Parathyroid adenoma (tissue), 2 donors: ENCODE data around the gene ABCC3.

Source experiments
- H2AFZ ChIP-seq: fragments of 300-600 bp; sonication (generic); one replicate; pipeline ENCODE4 v1.7.0; 2017; ENCODE audit warnings: antibody characterized with exemption, mild to moderate bottlenecking
- H3K27ac ChIP-seq: fragments of 300-600 bp; sonication (generic); one replicate; pipeline ENCODE4 v1.7.0; 2017
- H3K27me3 ChIP-seq: fragments of 300-600 bp; sonication (generic); one replicate; pipeline ENCODE4 v1.7.0; 2017; ENCODE audit warnings: low read length; ENCODE audit not compliant: control insufficient read depth, insufficient read depth
- H3K36me3 ChIP-seq: fragments of 300-600 bp; sonication (generic); one replicate; pipeline ENCODE4 v1.7.0; 2017; ENCODE audit warnings: low read length; ENCODE audit not compliant: control insufficient read depth, insufficient read depth
- H3K4me1 ChIP-seq: fragments of 300-600 bp; sonication (generic); one replicate; pipeline ENCODE4 v1.7.0; 2017; ENCODE audit warnings: control low read depth
- H3K4me2 ChIP-seq: fragments of 300-600 bp; sonication (generic); one replicate; pipeline ENCODE4 v1.7.0; 2017; ENCODE audit warnings: low read length
- H3K4me3 ChIP-seq: fragments of 300-600 bp; sonication (generic); one replicate; pipeline ENCODE4 v1.7.0; 2017; ENCODE audit warnings: low read depth, low read length
- H3K79me2 ChIP-seq: fragments of 300-600 bp; sonication (generic); one replicate; pipeline ENCODE4 v1.7.0; 2017; ENCODE audit warnings: control low read depth
- H3K9ac ChIP-seq: fragments of 300-600 bp; sonication (generic); one replicate; pipeline ENCODE4 v1.7.0; 2017; ENCODE audit warnings: mild to moderate bottlenecking
- H3K9me3 ChIP-seq: fragments of 300-600 bp; sonication (generic); one replicate; pipeline ENCODE4 v1.7.0; 2017; ENCODE audit warnings: low read length; ENCODE audit not compliant: control insufficient read depth
- CTCF ChIP-seq: fragments of 300-600 bp; sonication (generic); IDR thresholded peaks from one replicate; pipeline ENCODE4 v1.7.0; 2017; ENCODE audit warnings: antibody characterized with exemption, mild to moderate bottlenecking
- donor health status: primary hyperparathyroidism.

ABCC3 gene

DNA sequence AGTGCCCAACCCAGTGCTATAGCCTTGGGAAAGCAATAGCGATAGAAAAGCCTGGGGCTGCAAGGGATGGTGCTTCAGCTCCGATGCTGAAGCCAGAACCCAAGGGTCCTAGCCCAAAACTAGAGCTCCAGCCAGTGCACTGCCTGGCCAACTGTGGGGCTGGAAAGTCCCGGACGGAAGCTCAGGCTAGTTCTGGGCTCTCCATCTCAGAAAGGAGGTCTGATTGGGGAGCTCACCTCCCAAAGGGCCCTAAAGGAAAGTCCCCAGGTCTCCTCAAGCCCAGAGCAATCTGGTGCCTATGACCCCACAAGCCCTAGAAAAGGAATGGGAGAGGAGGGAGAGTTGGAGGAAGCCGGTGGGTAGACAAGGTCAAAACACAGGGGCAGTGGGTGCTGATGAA lies 2.0 kb upstream of the ABCC3 start:
- H3K9me3 ChIP-seq: no peaks in the 10 kb centered on the region
- H3K27me3 ChIP-seq: no peaks in the 10 kb centered on the region
- H3K79me2 ChIP-seq: no peaks in the 10 kb centered on the region
- no peak overlapping the region for H3K9ac ChIP-seq
- H3K4me1 ChIP-seq: peaks cover 52% of the 10 kb centered on the region
- peak overlapping the region; percentile 63 for H2AFZ ChIP-seq
- no peaks in the 10 kb centered on the region for H3K36me3 ChIP-seq
- no peak for TF ChIP-seq CTCF
- no peak overlapping the region for H3K4me2 ChIP-seq
- no peak overlapping the region for H3K4me3 ChIP-seq
- H3K27ac ChIP-seq: peak overlapping the region; percentile 15

GRCh38 chr17:50633683-50634082 lies 998 bp upstream of the ABCC3 start:
- H3K9me3 ChIP-seq: no peaks in the 10 kb centered on the region
- no peak overlapping the region for H3K4me3 ChIP-seq
- no peaks in the 10 kb centered on the region for H3K27me3 ChIP-seq
- H3K9ac ChIP-seq: no peak overlapping the region
- no peak overlapping the region for H2AFZ ChIP-seq
- no peak overlapping the region for H3K27ac ChIP-seq
- no peak overlapping the region for H3K4me2 ChIP-seq
- no peaks in the 10 kb centered on the region for H3K79me2 ChIP-seq
- no peaks in the 10 kb centered on the region for H3K36me3 ChIP-seq
- no peak for TF ChIP-seq CTCF
- peaks cover 47% of the 10 kb centered on the region for H3K4me1 ChIP-seq

DNA sequence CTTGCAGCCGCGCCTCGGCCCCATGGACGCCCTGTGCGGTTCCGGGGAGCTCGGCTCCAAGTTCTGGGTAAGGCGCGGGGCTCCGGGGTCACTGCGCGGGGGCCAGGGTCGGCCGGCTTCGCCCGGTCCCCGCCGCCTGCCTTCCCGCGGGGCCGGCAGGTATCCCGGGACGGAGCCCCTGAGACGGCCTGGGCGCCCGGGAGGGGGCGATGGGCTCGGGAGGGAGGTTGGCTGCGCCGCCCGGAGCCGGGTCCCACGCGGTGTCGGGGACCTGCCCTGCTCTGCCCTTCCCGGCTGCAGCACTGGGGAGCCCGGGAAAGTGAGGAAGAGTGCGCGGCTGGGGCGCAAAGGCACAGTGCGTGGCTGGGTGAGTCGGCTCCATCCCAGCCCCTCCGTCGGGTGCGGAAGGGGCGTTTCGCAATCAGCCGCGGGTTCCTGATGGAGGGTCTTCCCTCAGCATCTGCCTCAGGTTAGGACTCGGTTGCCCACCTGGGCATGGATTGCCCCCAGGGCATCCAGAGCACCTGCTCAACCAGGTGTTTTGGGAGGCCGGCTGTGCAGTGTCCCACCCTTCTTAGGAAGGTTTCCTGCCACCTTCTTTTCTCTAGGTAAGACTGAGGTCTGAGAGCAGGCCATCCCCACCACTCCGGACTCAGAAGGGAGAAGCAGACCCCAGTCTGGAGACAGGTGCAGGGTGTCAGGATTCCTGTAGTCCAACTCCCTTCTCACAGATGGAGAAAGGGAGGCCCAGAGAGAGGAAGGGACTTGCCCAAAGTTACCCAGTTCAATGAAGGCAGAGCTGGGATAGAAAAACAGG lies 442 bp downstream of the ABCC3 start:
- Histone ChIP-seq H3K4me3 (no peak overlapping the region), H3K27ac (no peak overlapping the region), H2AFZ (peak overlapping the region; percentile 50), H3K36me3 (no peaks in the 10 kb centered on the region), H3K4me1 (peaks cover 59% of the 10 kb centered on the region), H3K9ac (no peak overlapping the region), H3K79me2 (no peaks in the 10 kb centered on the region), H3K27me3 (no peaks in the 10 kb centered on the region), H3K4me2 (peak overlapping the region; percentile 57), H3K9me3 (no peaks in the 10 kb centered on the region)
- TF ChIP-seq CTCF: no peak

- no peaks in the 10 kb centered on the region for H3K79me2 ChIP-seq
- H3K27me3 ChIP-seq: no peaks in the 10 kb centered on the region
- no peak overlapping the region for H3K9ac ChIP-seq
- TF ChIP-seq CTCF: no peak
- no peaks in the 10 kb centered on the region for H3K9me3 ChIP-seq
- H3K4me2 ChIP-seq: no peak overlapping the region
- peaks cover 62% of the 10 kb centered on the region for H3K4me1 ChIP-seq
- H3K27ac ChIP-seq: no peak overlapping the region
- no peak overlapping the region for H3K4me3 ChIP-seq
- H3K36me3 ChIP-seq: no peaks in the 10 kb centered on the region
- no peak overlapping the region for H2AFZ ChIP-seq
Observed at GRCh38 chr17:50635732-50635981, 976 bp downstream of the ABCC3 start.
